ENCODE data around the gene MYF6.

Gene MYF6

GRCh38 chr12:80707126-80707829 lies at the start of gene MYF6:
Gene MYF6 (plus strand): TSS chr12:80707634. CDS start chr12:80707720, 86 bp downstream.
- no peak for DNase-seq (ENCODE audit: low read depth)

GRCh38 chr12:80659512-80660063 lies 47.8 kb upstream of the MYF6 start:
- no peak for DNase-seq (ENCODE audit: low read depth)

GRCh38 chr12:80662586-80662985 lies 44.8 kb upstream of the MYF6 start:
- no peak for DNase-seq (ENCODE audit: low read depth)

GRCh38 chr12:80670214-80670613 lies 37.2 kb upstream of the MYF6 start:
- DNase-seq (ENCODE audit: low read depth): no peak

GRCh38 chr12:80676042-80676636 lies 31.3 kb upstream of the MYF6 start:
- DNase-seq (ENCODE audit: low read depth): peak; percentile 8

- no peak for DNase-seq (ENCODE audit: low read depth)
Measured at GRCh38 chr12:80676856-80677255, 30.6 kb upstream of the MYF6 start.

GRCh38 chr12:80677994-80678393 lies 29.4 kb upstream of the MYF6 start:
- DNase-seq (ENCODE audit: low read depth): no peak

GRCh38 chr12:80679346-80680131 lies 27.9 kb upstream of the MYF6 start:
- DNase-seq (ENCODE audit: low read depth): no peak

- no peak for DNase-seq (ENCODE audit: low read depth)
Measured at GRCh38 chr12:80681287-80681686, 26.1 kb upstream of the MYF6 start.

GRCh38 chr12:80681786-80682185 lies 25.6 kb upstream of the MYF6 start:
- DNase-seq (ENCODE audit: low read depth): no peak

- DNase-seq (ENCODE audit: low read depth): no peak
Measured at GRCh38 chr12:80684077-80684495, 23.3 kb upstream of the MYF6 start.

GRCh38 chr12:80690090-80690489 lies 17.3 kb upstream of the MYF6 start:
- DNase-seq (ENCODE audit: low read depth): no peak

- DNase-seq (ENCODE audit: low read depth): no peak
Measured at GRCh38 chr12:80690513-80690912, 16.9 kb upstream of the MYF6 start.

GRCh38 chr12:80692114-80692513 lies 15.3 kb upstream of the MYF6 start:
- no peak for DNase-seq (ENCODE audit: low read depth)

- DNase-seq (ENCODE audit: low read depth): no peak
Measured at GRCh38 chr12:80697270-80697887, 10.1 kb upstream of the MYF6 start.

- no peak for DNase-seq (ENCODE audit: low read depth)
Measured at GRCh38 chr12:80698256-80698655, 9.2 kb upstream of the MYF6 start.

GRCh38 chr12:80698847-80699542 lies 8.4 kb upstream of the MYF6 start:
- no peak for DNase-seq (ENCODE audit: low read depth)

GRCh38 chr12:80700327-80700726 lies 7.1 kb upstream of the MYF6 start:
- DNase-seq (ENCODE audit: low read depth): no peak

- no peak for DNase-seq (ENCODE audit: low read depth)
Measured at GRCh38 chr12:80701388-80701787, 6.0 kb upstream of the MYF6 start.

GRCh38 chr12:80702889-80703805 lies 4.3 kb upstream of the MYF6 start:
- peak; percentile 21 for DNase-seq (ENCODE audit: low read depth)

- no peak for DNase-seq (ENCODE audit: low read depth)
Measured at GRCh38 chr12:80704420-80704819, 3.0 kb upstream of the MYF6 start.

Data from stromal cell of bone marrow (primary cell).